SK-N-SH (cell line): Measurements from ENCODE around the gene PRRX2.

Source experiments
- ELF1 ChIP-seq: IDR thresholded peaks from 2 replicates; pipeline ENCODE4 v1.4.0; 2012
- EP300 ChIP-seq, 2 experiments: IDR thresholded peaks; 2 replicates each; pipeline versions ENCODE4 v1.4.0 to v1.6.1; 2012; ENCODE audit warnings: borderline replicate concordance in 1 of 2, low read depth in 1 of 2, low read length in 1 of 2
- EZH2phosphoT487 ChIP-seq: fragments of 200-600 bp; sonication (generic); IDR thresholded peaks from 2 replicates; pipeline ENCODE4 v1.6.1; 2017; ENCODE audit warnings: low read depth, mixed run types, mild to moderate bottlenecking, antibody characterized with exemption, moderate library complexity, borderline replicate concordance
- FOXJ3 ChIP-seq: sonication (generic); formaldehyde crosslinking; IDR thresholded peaks from 2 replicates; pipeline ENCODE4 v1.5.1; 2020; ENCODE audit warnings: mild to moderate bottlenecking, missing genetic modification reagents
- JUND ChIP-seq: IDR thresholded peaks from 2 replicates; pipeline ENCODE4 v1.4.0; 2012
- RAD21 ChIP-seq: IDR thresholded peaks from 2 replicates; pipeline ENCODE4 v1.6.1; 2012; ENCODE audit warnings: mild to moderate bottlenecking, low read length
- RXRA ChIP-seq: IDR thresholded peaks from 2 replicates; pipeline ENCODE4 v1.4.0; 2012; ENCODE audit warnings: low read depth, mild to moderate bottlenecking, borderline replicate concordance
- TAF1 ChIP-seq: IDR thresholded peaks from 2 replicates; pipeline ENCODE4 v1.6.1; 2012; ENCODE audit warnings: low read depth, mild to moderate bottlenecking, low read length, moderate library complexity, borderline replicate concordance
- TEAD4 ChIP-seq: IDR thresholded peaks from 2 replicates; pipeline ENCODE4 v1.4.0; 2012; ENCODE audit warnings: mild to moderate bottlenecking, borderline replicate concordance; ENCODE audit not compliant: insufficient read depth
- TF ChIP-seq, protein P1 (sequence below): fragments of 200-600 bp; sonication (generic); IDR thresholded peaks from 2 replicates; pipeline ENCODE4 v1.6.1; 2017; ENCODE audit warnings: antibody characterized with exemption, mild to moderate bottlenecking, moderate library complexity
- TF ChIP-seq, protein P2 (sequence below): fragments of 150-350 bp; IDR thresholded peaks from 2 replicates; pipeline ENCODE4 v1.6.1; 2017; ENCODE audit warnings: antibody characterized with exemption, low read length, low read depth, borderline replicate concordance
- TF ChIP-seq, protein P3 (sequence below): IDR thresholded peaks from 2 replicates; pipeline ENCODE4 v1.4.0; 2012; ENCODE audit warnings: low read depth

GRCh38 chr9:129669946-129670345 lies 4.5 kb downstream of the PRRX2 start:
- TF ChIP-seq EZH2phosphoT487 (no peak), JUND (no peak), TAF1 (no peak), EP300 (IDR thresholded peaks at IDR 0.05; ENCODE audit: borderline replicate concordance in 1 of 2, low read depth in 1 of 2, low read length in 1 of 2) (no peak), RXRA (no peak), TEAD4 (no peak), ELF1 (no peak), FOXJ3 (CRISPR knock-in tag) (no peak), RAD21 (no peak)
- TF ChIP-seq, protein P1, sequence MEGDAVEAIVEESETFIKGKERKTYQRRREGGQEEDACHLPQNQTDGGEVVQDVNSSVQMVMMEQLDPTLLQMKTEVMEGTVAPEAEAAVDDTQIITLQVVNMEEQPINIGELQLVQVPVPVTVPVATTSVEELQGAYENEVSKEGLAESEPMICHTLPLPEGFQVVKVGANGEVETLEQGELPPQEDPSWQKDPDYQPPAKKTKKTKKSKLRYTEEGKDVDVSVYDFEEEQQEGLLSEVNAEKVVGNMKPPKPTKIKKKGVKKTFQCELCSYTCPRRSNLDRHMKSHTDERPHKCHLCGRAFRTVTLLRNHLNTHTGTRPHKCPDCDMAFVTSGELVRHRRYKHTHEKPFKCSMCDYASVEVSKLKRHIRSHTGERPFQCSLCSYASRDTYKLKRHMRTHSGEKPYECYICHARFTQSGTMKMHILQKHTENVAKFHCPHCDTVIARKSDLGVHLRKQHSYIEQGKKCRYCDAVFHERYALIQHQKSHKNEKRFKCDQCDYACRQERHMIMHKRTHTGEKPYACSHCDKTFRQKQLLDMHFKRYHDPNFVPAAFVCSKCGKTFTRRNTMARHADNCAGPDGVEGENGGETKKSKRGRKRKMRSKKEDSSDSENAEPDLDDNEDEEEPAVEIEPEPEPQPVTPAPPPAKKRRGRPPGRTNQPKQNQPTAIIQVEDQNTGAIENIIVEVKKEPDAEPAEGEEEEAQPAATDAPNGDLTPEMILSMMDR: no peak
- TF ChIP-seq, protein P2, sequence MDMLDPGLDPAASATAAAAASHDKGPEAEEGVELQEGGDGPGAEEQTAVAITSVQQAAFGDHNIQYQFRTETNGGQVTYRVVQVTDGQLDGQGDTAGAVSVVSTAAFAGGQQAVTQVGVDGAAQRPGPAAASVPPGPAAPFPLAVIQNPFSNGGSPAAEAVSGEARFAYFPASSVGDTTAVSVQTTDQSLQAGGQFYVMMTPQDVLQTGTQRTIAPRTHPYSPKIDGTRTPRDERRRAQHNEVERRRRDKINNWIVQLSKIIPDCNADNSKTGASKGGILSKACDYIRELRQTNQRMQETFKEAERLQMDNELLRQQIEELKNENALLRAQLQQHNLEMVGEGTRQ: no peak
- TF ChIP-seq, protein P3, sequence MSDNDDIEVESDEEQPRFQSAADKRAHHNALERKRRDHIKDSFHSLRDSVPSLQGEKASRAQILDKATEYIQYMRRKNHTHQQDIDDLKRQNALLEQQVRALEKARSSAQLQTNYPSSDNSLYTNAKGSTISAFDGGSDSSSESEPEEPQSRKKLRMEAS: no peak
